ENCODE data around the gene ALS2.

ALS2 gene

DNA sequence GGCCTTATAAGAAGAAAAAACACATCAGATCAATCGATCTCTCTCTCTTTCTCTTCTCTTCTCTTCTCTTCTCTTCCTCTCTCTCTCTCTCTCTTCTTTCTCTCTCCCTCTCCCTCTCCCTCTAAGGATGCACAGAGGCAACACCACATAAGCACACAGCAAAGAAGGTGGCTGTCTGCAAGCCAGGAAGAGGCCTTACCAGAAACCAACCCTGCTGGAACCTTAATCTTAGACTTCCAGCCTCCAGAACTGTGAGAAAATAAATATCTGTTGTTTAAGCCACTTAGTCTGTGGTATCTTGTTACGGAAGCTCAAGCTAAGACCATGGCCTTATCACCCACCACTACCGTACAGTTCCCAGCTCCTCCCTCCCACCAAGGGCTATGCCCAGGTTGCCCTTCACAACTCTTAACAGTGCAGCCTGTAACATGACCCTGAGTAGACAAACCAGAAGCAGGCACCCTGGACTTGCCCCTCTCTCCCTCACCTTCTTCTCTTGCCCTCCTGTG is 112.3 kb downstream of the ALS2 start:
- no peak for DNase-seq (ENCODE audit: low spot score)
- TF ChIP-seq, protein P1, sequence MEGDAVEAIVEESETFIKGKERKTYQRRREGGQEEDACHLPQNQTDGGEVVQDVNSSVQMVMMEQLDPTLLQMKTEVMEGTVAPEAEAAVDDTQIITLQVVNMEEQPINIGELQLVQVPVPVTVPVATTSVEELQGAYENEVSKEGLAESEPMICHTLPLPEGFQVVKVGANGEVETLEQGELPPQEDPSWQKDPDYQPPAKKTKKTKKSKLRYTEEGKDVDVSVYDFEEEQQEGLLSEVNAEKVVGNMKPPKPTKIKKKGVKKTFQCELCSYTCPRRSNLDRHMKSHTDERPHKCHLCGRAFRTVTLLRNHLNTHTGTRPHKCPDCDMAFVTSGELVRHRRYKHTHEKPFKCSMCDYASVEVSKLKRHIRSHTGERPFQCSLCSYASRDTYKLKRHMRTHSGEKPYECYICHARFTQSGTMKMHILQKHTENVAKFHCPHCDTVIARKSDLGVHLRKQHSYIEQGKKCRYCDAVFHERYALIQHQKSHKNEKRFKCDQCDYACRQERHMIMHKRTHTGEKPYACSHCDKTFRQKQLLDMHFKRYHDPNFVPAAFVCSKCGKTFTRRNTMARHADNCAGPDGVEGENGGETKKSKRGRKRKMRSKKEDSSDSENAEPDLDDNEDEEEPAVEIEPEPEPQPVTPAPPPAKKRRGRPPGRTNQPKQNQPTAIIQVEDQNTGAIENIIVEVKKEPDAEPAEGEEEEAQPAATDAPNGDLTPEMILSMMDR (IDR thresholded peaks at IDR 0.05; ENCODE audit: extremely low read depth, insufficient read depth, missing control alignments) = no peak
- in situ Hi-C loops (cut with MboI; ENCODE audit: low pct_unique_long_range_greater_than_20kb, low sequenced_read_pairs, unreplicated experiment) = no loop called here

DNA sequence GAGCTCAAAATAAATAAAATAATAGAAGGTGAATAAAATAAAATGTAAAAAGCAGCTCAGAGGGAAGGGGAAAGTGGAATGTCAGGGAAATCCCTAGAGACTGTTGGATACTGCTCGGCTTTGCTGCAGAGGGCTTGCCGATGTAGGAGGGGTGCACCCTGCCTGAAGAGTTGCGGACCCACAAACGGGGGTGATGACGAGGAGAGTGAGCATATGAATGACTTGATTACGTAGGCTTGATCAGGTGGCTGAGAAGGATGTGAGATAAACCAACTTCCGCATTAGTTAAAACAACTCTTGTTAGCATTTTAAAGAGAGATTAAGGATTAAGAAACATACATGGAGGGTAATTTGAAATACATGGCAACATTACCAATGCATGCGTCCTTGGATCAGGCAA is 116.4 kb downstream of the ALS2 start:
- TF ChIP-seq, protein P1 (IDR thresholded peaks at IDR 0.05; ENCODE audit: extremely low read depth, insufficient read depth, missing control alignments) = no peak
- DNase-seq (ENCODE audit: low spot score) = no peak
- in situ Hi-C loops (cut with MboI; ENCODE audit: low pct_unique_long_range_greater_than_20kb, low sequenced_read_pairs, unreplicated experiment) = no loop called here

DNA sequence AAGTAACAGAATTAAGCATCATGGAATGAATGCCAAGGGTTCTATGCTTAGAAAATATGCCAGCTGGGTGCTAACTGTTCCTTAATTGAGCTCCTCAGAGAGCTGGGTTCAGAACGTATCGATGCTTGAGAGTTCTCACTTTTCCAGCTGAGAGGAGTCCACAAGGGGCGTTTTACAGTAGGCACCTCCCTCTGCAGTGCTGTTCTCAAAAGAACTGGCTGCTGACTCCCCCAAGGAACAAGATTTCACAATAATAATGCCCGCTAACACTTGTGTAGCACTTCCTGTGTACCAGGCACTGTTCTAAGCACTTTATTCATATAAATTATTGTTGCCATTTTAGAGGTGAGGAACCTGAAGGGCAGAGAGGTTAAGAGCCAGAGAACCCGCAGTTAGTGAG is 119.4 kb downstream of the ALS2 start:
- in situ Hi-C loops (cut with MboI; ENCODE audit: low pct_unique_long_range_greater_than_20kb, low sequenced_read_pairs, unreplicated experiment) = no loop called here
- DNase-seq (ENCODE audit: low spot score) = no peak
- TF ChIP-seq, protein P1 (IDR thresholded peaks at IDR 0.05; ENCODE audit: extremely low read depth, insufficient read depth, missing control alignments) = no peak

DNA sequence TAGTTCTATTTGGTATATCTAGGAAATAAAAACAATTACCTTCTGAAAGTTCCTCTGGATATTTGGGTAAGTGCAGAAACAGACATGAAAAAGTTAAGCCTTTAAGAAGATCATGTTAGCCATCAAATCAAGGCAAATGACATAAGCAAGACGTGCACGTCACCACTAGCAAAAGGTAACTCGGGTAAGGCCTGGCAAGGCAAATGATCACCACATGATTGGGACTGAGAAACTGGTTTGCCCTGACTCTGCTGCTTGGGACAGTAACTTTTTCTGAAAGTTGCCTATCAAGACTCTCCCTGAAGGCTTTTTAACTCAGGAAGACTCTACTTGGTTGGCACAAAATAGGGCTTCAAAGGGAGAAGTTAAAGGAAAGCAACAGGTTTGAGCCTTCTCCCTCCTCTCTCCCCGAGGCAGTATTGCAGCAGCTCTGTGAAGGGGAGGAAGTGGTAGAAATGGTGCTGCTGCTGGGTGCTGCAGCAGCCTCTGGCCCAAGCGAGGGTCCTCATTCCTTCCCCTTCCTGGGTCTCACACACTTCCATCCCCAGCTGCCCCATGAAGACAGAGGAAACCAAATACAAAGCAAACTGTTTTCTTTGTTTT is 120.3 kb downstream of the ALS2 start:
- TF ChIP-seq, protein P1 (IDR thresholded peaks at IDR 0.05; ENCODE audit: extremely low read depth, insufficient read depth, missing control alignments) = no peak
- in situ Hi-C loops (cut with MboI; ENCODE audit: low pct_unique_long_range_greater_than_20kb, low sequenced_read_pairs, unreplicated experiment) = no loop called here
- DNase-seq (ENCODE audit: low spot score) = no peak

DNA sequence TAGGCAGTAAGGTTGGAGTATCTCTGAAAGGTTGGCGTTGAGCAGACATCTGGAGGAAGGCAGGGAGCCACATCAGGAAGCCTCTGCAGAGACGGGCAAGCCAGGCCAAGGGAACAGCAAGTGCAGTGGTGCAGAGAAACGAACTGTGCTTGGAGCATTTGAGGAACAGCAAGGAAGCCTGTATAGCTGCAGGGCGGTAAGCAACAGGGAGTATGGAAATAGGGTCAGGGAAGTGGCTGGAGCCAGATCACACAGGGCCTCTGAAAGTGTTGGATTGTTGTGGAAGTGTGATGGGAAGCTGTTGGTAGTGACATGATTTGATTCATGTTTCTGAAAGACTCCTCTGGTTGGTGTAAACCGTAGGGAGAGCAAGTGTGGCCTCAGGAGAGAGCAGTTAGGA is 124.0 kb downstream of the ALS2 start:
- TF ChIP-seq, protein P1 (IDR thresholded peaks at IDR 0.05; ENCODE audit: extremely low read depth, insufficient read depth, missing control alignments) = no peak
- DNase-seq (ENCODE audit: low spot score) = no peak
- in situ Hi-C loops (cut with MboI; ENCODE audit: low pct_unique_long_range_greater_than_20kb, low sequenced_read_pairs, unreplicated experiment) = no loop called here

DNA sequence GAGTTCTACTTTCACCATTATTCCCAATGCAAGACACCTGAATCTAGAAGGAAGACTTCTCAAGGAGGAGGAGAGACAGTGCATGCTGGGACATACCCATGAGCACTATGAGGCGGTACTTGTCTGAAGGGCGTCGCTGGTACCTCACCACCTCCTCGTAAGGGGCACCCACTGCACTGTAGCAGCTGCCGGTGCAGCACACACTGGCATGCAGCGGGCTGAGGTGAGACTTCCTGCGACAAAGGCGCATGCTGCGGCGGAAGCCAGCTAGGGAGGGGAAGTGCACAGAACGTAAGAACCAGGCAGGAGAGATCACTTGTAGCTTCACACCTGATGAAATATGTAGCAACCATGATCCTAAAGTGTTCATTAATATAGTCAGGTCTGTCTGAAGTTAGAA is 124.6 kb downstream of the ALS2 start:
- in situ Hi-C loops (cut with MboI; ENCODE audit: low pct_unique_long_range_greater_than_20kb, low sequenced_read_pairs, unreplicated experiment) = no loop called here
- TF ChIP-seq, protein P1 (IDR thresholded peaks at IDR 0.05; ENCODE audit: extremely low read depth, insufficient read depth, missing control alignments) = no peak
- no peak for DNase-seq (ENCODE audit: low spot score)
